Astrocyte of the cerebellum (primary cell): ENCODE data around the gene MAGEC3.
A peak's percentile ranks its signal among the peaks of the same experiment; 100 is the strongest.
"Not testable (repeated sequence)": the region's sequence is repeated elsewhere in the genome, so short reads cannot be mapped to it uniquely, and the experiment has no call there.

Experiments
- DNase-seq: peaks from one replicate; pipeline ENCODE4 v3.0.0-alpha.2; 2011; ENCODE audit warnings: low read depth
- H3K4me3 ChIP-seq: 2 replicates; pipeline ENCODE4 v1.5.1; 2011; ENCODE audit warnings: mild to moderate bottlenecking, low read depth, low read length, moderate library complexity
- in situ Hi-C: cut with HindIII; loops from 2 replicates; pipeline ENCODE4 v1.10.0; 2017; ENCODE audit warnings: low sequenced_read_pairs
- TF ChIP-seq, protein P1 (sequence below): IDR thresholded peaks from 2 replicates; pipeline ENCODE4 v1.5.1; 2012; ENCODE audit warnings: low read length, low read depth, moderate library complexity, mild to moderate bottlenecking; ENCODE audit errors: missing control alignments

Gene MAGEC3

GRCh38 chrX:141839856-141840255 is 1.7 kb downstream of the MAGEC3 start:
- TF ChIP-seq, protein P1, sequence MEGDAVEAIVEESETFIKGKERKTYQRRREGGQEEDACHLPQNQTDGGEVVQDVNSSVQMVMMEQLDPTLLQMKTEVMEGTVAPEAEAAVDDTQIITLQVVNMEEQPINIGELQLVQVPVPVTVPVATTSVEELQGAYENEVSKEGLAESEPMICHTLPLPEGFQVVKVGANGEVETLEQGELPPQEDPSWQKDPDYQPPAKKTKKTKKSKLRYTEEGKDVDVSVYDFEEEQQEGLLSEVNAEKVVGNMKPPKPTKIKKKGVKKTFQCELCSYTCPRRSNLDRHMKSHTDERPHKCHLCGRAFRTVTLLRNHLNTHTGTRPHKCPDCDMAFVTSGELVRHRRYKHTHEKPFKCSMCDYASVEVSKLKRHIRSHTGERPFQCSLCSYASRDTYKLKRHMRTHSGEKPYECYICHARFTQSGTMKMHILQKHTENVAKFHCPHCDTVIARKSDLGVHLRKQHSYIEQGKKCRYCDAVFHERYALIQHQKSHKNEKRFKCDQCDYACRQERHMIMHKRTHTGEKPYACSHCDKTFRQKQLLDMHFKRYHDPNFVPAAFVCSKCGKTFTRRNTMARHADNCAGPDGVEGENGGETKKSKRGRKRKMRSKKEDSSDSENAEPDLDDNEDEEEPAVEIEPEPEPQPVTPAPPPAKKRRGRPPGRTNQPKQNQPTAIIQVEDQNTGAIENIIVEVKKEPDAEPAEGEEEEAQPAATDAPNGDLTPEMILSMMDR = no peak
- DNase-seq = peak; percentile 11
- no peak overlapping the region for H3K4me3 ChIP-seq
- in situ Hi-C loops = no loop called here

DNA sequence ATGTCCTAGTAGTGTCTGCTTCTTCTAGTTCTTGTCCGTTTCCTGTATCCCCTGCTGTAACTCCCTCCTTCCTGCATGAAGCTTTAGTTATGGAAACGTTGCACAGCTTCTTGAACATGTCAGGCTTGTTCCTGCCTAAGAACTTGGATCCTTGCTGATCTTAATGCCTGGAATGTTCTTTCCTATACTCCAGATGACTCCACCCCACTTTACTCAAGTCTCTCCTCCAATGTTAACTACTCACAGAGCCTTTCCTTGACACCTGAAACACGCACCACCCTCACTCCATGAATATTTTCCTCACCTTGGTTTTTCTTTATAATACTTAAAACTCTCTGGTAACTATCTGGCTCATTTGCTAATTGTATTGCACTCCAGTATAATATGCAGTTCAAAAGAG is 19.4 kb downstream of the MAGEC3 start:
- H3K4me3 ChIP-seq = no peak overlapping the region
- TF ChIP-seq, protein P1 = no peak
- in situ Hi-C loops = no loop called here
- DNase-seq = no peak

- DNase-seq = no peak
- H3K4me3 ChIP-seq = no peak overlapping the region
- TF ChIP-seq, protein P1 = no peak
- in situ Hi-C loops = no loop called here
Measured at GRCh38 chrX:141879616-141880015, 41.5 kb downstream of the MAGEC3 start.

DNA sequence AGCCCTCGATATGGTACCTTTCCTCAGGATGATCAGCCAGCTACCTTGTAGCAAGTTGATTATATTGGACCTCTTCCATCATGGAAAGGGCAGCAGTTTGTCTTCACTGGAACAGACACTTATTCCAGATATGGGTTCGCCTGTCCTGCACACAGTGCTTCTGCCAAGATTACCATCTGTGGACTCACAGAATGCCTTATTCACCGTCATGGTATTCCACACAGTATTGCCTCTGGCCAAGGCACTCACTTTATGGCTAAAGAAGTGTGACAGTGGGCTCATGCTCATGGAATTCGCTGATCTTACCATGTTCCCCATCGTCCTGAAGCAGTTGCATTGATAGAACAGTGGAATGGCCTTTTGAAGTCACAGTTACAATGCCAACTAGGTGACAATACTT is 50.7 kb downstream of the MAGEC3 start:
- DNase-seq, in situ Hi-C loops, H3K4me3 ChIP-seq: not testable (repeated sequence)

DNA sequence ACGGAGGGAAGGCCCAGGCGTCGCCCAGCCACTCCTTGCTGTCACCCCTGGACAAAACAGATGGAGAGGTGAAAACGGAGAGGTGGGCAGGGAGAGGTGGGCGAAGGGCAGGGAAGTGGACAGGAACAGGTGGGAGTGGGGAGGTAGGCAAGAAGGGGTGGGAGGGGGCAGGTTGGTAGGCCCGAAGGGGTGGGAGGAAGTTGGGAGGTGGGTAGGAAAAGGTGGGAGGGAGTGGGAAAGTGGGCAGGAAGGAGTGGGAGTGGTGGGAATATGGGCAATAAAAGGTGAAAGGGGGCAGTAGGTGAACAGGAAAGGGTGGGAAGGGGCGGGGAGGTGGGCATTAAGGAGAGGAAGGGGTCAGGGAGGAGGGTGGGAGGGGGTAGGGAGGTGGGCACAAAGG is 56.6 kb downstream of the MAGEC3 start:
- DNase-seq = no peak
- in situ Hi-C loops = no loop called here
- TF ChIP-seq, protein P1 = no peak
- no peak overlapping the region for H3K4me3 ChIP-seq

GRCh38 chrX:141897690-141898089 is 59.6 kb downstream of the MAGEC3 start:
- no peak overlapping the region for H3K4me3 ChIP-seq
- in situ Hi-C loops = no loop called here
- no peak for DNase-seq
- TF ChIP-seq, protein P1 = no peak

- in situ Hi-C loops = no loop called here
- H3K4me3 ChIP-seq = no peak overlapping the region
- TF ChIP-seq, protein P1 = no peak
- no peak for DNase-seq
Measured at GRCh38 chrX:141902366-141902765, 64.2 kb downstream of the MAGEC3 start.
